Sigmoid colon (tissue), 7 donors: ENCODE measurements around the gene RHOBTB1. TPM values are rescaled to one million over a fixed set of nuclear protein-coding genes. Genes with fewer than 3 reads are reported as not detected.

Experiments
- DNase-seq: peaks from one replicate; pipeline ENCODE4 v3.0.0-alpha.2; 2019
- H3K27ac ChIP-seq, 4 donors: fragments of 200-600 bp; sonication (generic); one replicate each; pipeline ENCODE4 v1.5.1; 2016 to 2019; ENCODE audit warnings: mild to moderate bottlenecking in 1 of 4
- H3K27me3 ChIP-seq, 3 donors: fragments of 200-600 bp; sonication (generic); one replicate each; pipeline ENCODE4 v1.5.1; 2019; ENCODE audit warnings: mild to moderate bottlenecking in 1 of 3
- H3K36me3 ChIP-seq, 4 donors: fragments of 200-600 bp; sonication (generic); one replicate each; pipeline ENCODE4 v1.5.1; 2016 to 2019
- H3K4me1 ChIP-seq, 4 donors: fragments of 200-600 bp; sonication (generic); one replicate each; pipeline ENCODE4 v1.5.1; 2017 to 2019
- H3K4me3 ChIP-seq, 4 donors: fragments of 200-600 bp; sonication (generic); one replicate each; pipeline ENCODE4 v1.5.1; 2017 to 2019; ENCODE audit warnings: mild to moderate bottlenecking in 2 of 4, moderate library complexity in 1 of 4
- H3K9me3 ChIP-seq, 4 donors: fragments of 200-600 bp in 3 of 4; sonication (generic) in 3 of 4; one replicate each; pipeline versions ENCODE4 v1.5.1 to v1.6.1; 2013 to 2019
- CTCF ChIP-seq, 4 experiments: fragments of 450-650 bp in 3 of 4; fragments of 200-600 bp in 1 of 4; IDR thresholded peaks; one replicate each; pipeline ENCODE4 v1.5.1; 2016 to 2019; ENCODE audit warnings: antibody characterized with exemption in 4 of 4, mild to moderate bottlenecking in 3 of 4, moderate library complexity in 2 of 4
- EP300 ChIP-seq, 4 donors: sonication (generic); formaldehyde crosslinking; IDR thresholded peaks; one replicate each; pipeline ENCODE4 v1.6.1; 2017; ENCODE audit warnings: antibody characterized with exemption in 4 of 4
- POLR2A ChIP-seq, 2 donors: fragments of 450-650 bp; IDR thresholded peaks; one replicate each; pipeline ENCODE4 v1.6.1; 2016; ENCODE audit warnings: antibody characterized with exemption in 2 of 2, mild to moderate bottlenecking in 2 of 2, moderate library complexity in 2 of 2
- POLR2AphosphoS5 ChIP-seq, 4 donors: sonication (generic); formaldehyde crosslinking; IDR thresholded peaks; one replicate each; pipeline ENCODE4 v1.6.1; 2017; ENCODE audit warnings: antibody characterized with exemption in 4 of 4
- WGBS, 2 donors: extraction: QIAGEN DNeasy Blood & Tissue Kit; methylation state at CpG; one replicate each; pipeline ENCODE4 v1.1.7; 2013; 5-methylcytosine and 5-hydroxymethylcytosine counted together
- intact Hi-C: fragments of 100-400 bp; cut with DNase I; formaldehyde crosslinking; loops from one replicate; pipeline ENCODE4 v1.15.1; 2023
- polyA plus RNA-seq, 3 donors: library from polyadenylated mRNA; stranded (reverse); fragments of 200-250 nt; gene quantifications; one replicate each; pipeline ENCODE4 v1.2.3, GENCODE V29; 2013
- total RNA-seq, 4 donors: library from RNA; depleted of rRNA; stranded (reverse); fragments of >200 nt; gene quantifications; one replicate each; pipeline ENCODE4 v1.1.0, GENCODE V29; 2016
- donor health status: healthy with polysubstance abuse.
- donor health status: Bipolar disorder and iron deficiency.
- donor health status: healthy.

Gene RHOBTB1
- total and polyA plus RNA-seq, 7 donors: 3.3 to 25.5 (median 8.6) TPM

GRCh38 chr10:60967854-60968484 is 24.0 kb upstream of the RHOBTB1 start:
- no peak for DNase-seq
- no peaks in the 10 kb centered on the region for H3K27me3 ChIP-seq
- no peak overlapping the region for H3K4me3 ChIP-seq
- 67 to 86% methylated on average over 2 of the region's 2 CpGs for WGBS, 2 donors
- no peaks in the 10 kb centered on the region for H3K36me3 ChIP-seq
- TF ChIP-seq CTCF (IDR thresholded peaks at IDR 0.05): no peak
- TF ChIP-seq POLR2AphosphoS5 (IDR thresholded peaks at IDR 0.05): no peak
- no peak for TF ChIP-seq POLR2A (IDR thresholded peaks at IDR 0.05)
- TF ChIP-seq EP300 (IDR thresholded peaks at IDR 0.05): no peak
- H3K9me3 ChIP-seq: no peaks in the 10 kb centered on the region
- H3K4me1 ChIP-seq: peaks cover 0 to 11% (median 2%) of the 10 kb centered on the region in 4 donors
- intact Hi-C loops: loop anchor here (10.0 kb wide), 1 partner anchor 317 kb away; no protein-coding TSS in a partner anchor
- H3K27ac ChIP-seq: peak overlapping the region in 1 of 4 donors; percentile 1

- TF ChIP-seq EP300 (IDR thresholded peaks at IDR 0.05): no peak
- TF ChIP-seq POLR2AphosphoS5 (IDR thresholded peaks at IDR 0.05): no peak
- TF ChIP-seq POLR2A (IDR thresholded peaks at IDR 0.05): no peak
- no peak for TF ChIP-seq CTCF (IDR thresholded peaks at IDR 0.05)
- WGBS, 2 donors: 38 to 84% methylated on average over 4 of the region's 4 CpGs
- intact Hi-C loops: loop anchor here (10.0 kb wide), 1 partner anchor 318 kb away; no protein-coding TSS in a partner anchor
- Histone ChIP-seq H3K36me3 (no peaks in the 10 kb centered on the region), H3K27me3 (no peaks in the 10 kb centered on the region), H3K4me1 (peaks cover 0 to 11% (median 2%) of the 10 kb centered on the region in 4 donors), H3K27ac (peak overlapping the region in 1 of 4 donors; percentile 1), H3K4me3 (no peak overlapping the region), H3K9me3 (no peaks in the 10 kb centered on the region)
- DNase-seq: no peak
Measured at GRCh38 chr10:60967260-60967659, 23.3 kb upstream of the RHOBTB1 start.

- H3K4me3 ChIP-seq: no peak overlapping the region
- H3K4me1 ChIP-seq: peaks cover 0 to 11% (median 2%) of the 10 kb centered on the region in 4 donors
- no peaks in the 10 kb centered on the region for H3K27me3 ChIP-seq
- TF ChIP-seq POLR2AphosphoS5 (IDR thresholded peaks at IDR 0.05) (no peak), POLR2A (IDR thresholded peaks at IDR 0.05) (no peak), CTCF (IDR thresholded peaks at IDR 0.05) (no peak), EP300 (IDR thresholded peaks at IDR 0.05) (no peak)
- no peak for DNase-seq
- H3K36me3 ChIP-seq: no peaks in the 10 kb centered on the region
- no peak overlapping the region for H3K27ac ChIP-seq
- 75 to 84% methylated on average over 3 of the region's 3 CpGs for WGBS, 2 donors
- intact Hi-C loops: loop anchor here (2.0 to 10.0 kb wide), 2 partner anchors 149 to 319 kb away; no protein-coding TSS in a partner anchor
- no peaks in the 10 kb centered on the region for H3K9me3 ChIP-seq
Measured at GRCh38 chr10:60965696-60966095, 21.7 kb upstream of the RHOBTB1 start.

GRCh38 chr10:60964257-60965235 is 20.6 kb upstream of the RHOBTB1 start:
- intact Hi-C loops: loop anchor here (2.0 to 10.0 kb wide), 3 partner anchors 82 to 320 kb away; no protein-coding TSS in a partner anchor
- H3K27me3 ChIP-seq: no peaks in the 10 kb centered on the region
- H3K27ac ChIP-seq: peak overlapping the region; percentile 32 to 54 (median 49)
- WGBS, 2 donors: 40 to 41% methylated on average over 5 of the region's 5 CpGs
- no peak overlapping the region for H3K4me3 ChIP-seq
- DNase-seq: peak; percentile 91
- no peaks in the 10 kb centered on the region for H3K9me3 ChIP-seq
- H3K4me1 ChIP-seq: peaks cover 0 to 13% (median 3%) of the 10 kb centered on the region in 4 donors
- TF ChIP-seq POLR2AphosphoS5 (IDR thresholded peaks at IDR 0.05): peak; percentile 15 to 48 (median 24)
- no peak for TF ChIP-seq EP300 (IDR thresholded peaks at IDR 0.05)
- no peak for TF ChIP-seq POLR2A (IDR thresholded peaks at IDR 0.05)
- TF ChIP-seq CTCF (IDR thresholded peaks at IDR 0.05): peak; percentile 40 to 81 (median 64)
- no peaks in the 10 kb centered on the region for H3K36me3 ChIP-seq
